HCT116 (cell line): Measurements from ENCODE around the gene ZNF429. TPM values are rescaled to one million over a fixed set of nuclear protein-coding genes. Genes with fewer than 3 reads are reported as not detected.

ENCODE experiments used
- ATAC-seq: fragments of 200-7000 bp; cut with Tn5 transposase; 2 replicates; pipeline ENCODE4 v1.9.1; 2020; ENCODE audit warnings: mild to moderate bottlenecking, moderate library complexity
- BruUV-seq: library from RNA; stranded (reverse); fragments of 400-500 nt; replicated peaks from 2 replicates; lab custom pipeline; 2021; lab: Mats Ljungman, UMichigan
- CTCF ChIA-PET: fragments of 300-600 bp; sonication (Branson Sonifier 250); formaldehyde crosslinking; loops from one replicate; lab custom pipeline; 2021; ENCODE audit warnings: antibody characterized with exemption; lab: Charles Lee
- POLR2A ChIA-PET: fragments of 300-600, 350-600 bp; sonication (Branson Sonifier 250); formaldehyde crosslinking; loops from one replicate; lab custom pipeline; 2021; ENCODE audit warnings: antibody characterized with exemption; lab: Charles Lee
- RAD21 ChIA-PET, 2 experiments: fragments of 300-600 bp; sonication (Branson Sonifier 250); formaldehyde crosslinking; loops; one replicate each; lab custom pipeline; 2023; ENCODE audit warnings: low total read pairs in 2 of 2; ENCODE audit not compliant: uncharacterized antibody in 2 of 2, unreplicated experiment in 2 of 2, low non-redundant PET in 1 of 2; lab: Charles Lee
- DNase-seq: peaks from one replicate; pipeline ENCODE4 v3.0.0-alpha.2; 2010; ENCODE audit warnings: low read depth, low spot score
- H2AFZ ChIP-seq: fragments of 200-600 bp; shearing (Covaris generic), sonication (generic); 2 replicates; pipeline ENCODE4 v1.6.1; 2017; ENCODE audit warnings: low read depth, mixed run types, mixed read lengths, antibody characterized with exemption, low read length; ENCODE audit not compliant: poor library complexity, severe bottlenecking
- H3K27ac ChIP-seq: 2 replicates; pipeline ENCODE4 v1.5.1; 2012; ENCODE audit warnings: low read depth, low read length
- H3K27me3 ChIP-seq: fragments of 200-600 bp; sonication (generic); 2 replicates; pipeline ENCODE4 v1.6.1; 2016; ENCODE audit warnings: mixed run types, low read length, mixed read lengths; ENCODE audit not compliant: insufficient read depth
- H3K36me3 ChIP-seq, 2 experiments: fragments of 200-500 bp in 1 of 2; fragments of 200-600 bp in 1 of 2; sonication (Bioruptor generic) in 1 of 2; sonication (generic) in 1 of 2; 2 replicates each; pipeline versions ENCODE4 v1.5.1 to v1.6.1; 2014 to 2016; ENCODE audit warnings: low read length in 2 of 2, inconsistent platforms in 1 of 2, mixed read lengths in 1 of 2, mixed run types in 1 of 2; ENCODE audit not compliant: insufficient read depth in 2 of 2, control insufficient read depth in 1 of 2
- H3K4me1 ChIP-seq, 2 experiments: fragments of 200-600 bp in 1 of 2; sonication (generic) in 1 of 2; 2 replicates each; pipeline versions ENCODE4 v1.5.1 to v1.6.1; 2012 to 2017; ENCODE audit warnings: low read length in 2 of 2, inconsistent platforms in 1 of 2, mild to moderate bottlenecking in 1 of 2, mixed read lengths in 1 of 2, mixed run types in 1 of 2, moderate library complexity in 1 of 2; ENCODE audit not compliant: insufficient read depth in 2 of 2, control insufficient read depth in 1 of 2
- H3K4me2 ChIP-seq: fragments of 200-600 bp; sonication (generic); 2 replicates; pipeline ENCODE4 v1.6.1; 2017; ENCODE audit warnings: mixed run types, low read length, mixed read lengths
- H3K4me3 ChIP-seq, 2 experiments: fragments of 200-600 bp in 1 of 2; sonication (generic) in 1 of 2; replicated peaks in 1 of 2; 2 replicates each; pipeline ENCODE4 v1.5.1; 2011 to 2016; ENCODE audit warnings: low read length in 2 of 2, control low read depth in 1 of 2, low read depth in 1 of 2, mild to moderate bottlenecking in 1 of 2, mixed read lengths in 1 of 2, mixed run types in 1 of 2
- H3K79me2 ChIP-seq: fragments of 200-600 bp; sonication (generic); 2 replicates; pipeline ENCODE4 v1.6.1; 2017; ENCODE audit warnings: mild to moderate bottlenecking, mixed run types, low read length, moderate library complexity, mixed read lengths; ENCODE audit not compliant: insufficient read depth
- H3K9ac ChIP-seq: fragments of 200-600 bp; sonication (generic); 2 replicates; pipeline ENCODE4 v1.6.1; 2016; ENCODE audit warnings: low read length, mixed read lengths
- H3K9me2 ChIP-seq: fragments of 200-600 bp; sonication (generic), shearing (Covaris generic); 2 replicates; pipeline ENCODE4 v1.6.1; 2017; ENCODE audit warnings: mixed run types, mild to moderate bottlenecking, moderate library complexity; ENCODE audit not compliant: insufficient read depth
- H3K9me3 ChIP-seq, 2 experiments: fragments of 200-500 bp in 1 of 2; fragments of 200-600 bp in 1 of 2; sonication (Bioruptor generic) in 1 of 2; sonication (generic) in 1 of 2; 2 replicates each; pipeline ENCODE4 v1.6.1; 2014 to 2017; ENCODE audit warnings: low read length in 2 of 2, mixed read lengths in 2 of 2, inconsistent platforms in 1 of 2, low read depth in 1 of 2, mild to moderate bottlenecking in 1 of 2, mixed run types in 1 of 2, moderate library complexity in 1 of 2; ENCODE audit not compliant: control insufficient read depth in 1 of 2, insufficient read depth in 1 of 2
- H4K20me1 ChIP-seq: fragments of 200-600 bp; sonication (generic), shearing (Covaris generic); 2 replicates; pipeline ENCODE4 v1.6.1; 2017; ENCODE audit warnings: mixed run types, mild to moderate bottlenecking, moderate library complexity; ENCODE audit not compliant: insufficient read depth
- CBX3 ChIP-seq: IDR thresholded peaks from 2 replicates; pipeline ENCODE4 v1.6.1; 2012; ENCODE audit warnings: low read depth
- CEBPB ChIP-seq: IDR thresholded peaks from 2 replicates; pipeline ENCODE4 v1.6.1; 2012; ENCODE audit warnings: low read depth
- EGR1 ChIP-seq: IDR thresholded peaks from 2 replicates; pipeline ENCODE4 v1.6.1; 2012; ENCODE audit warnings: low read depth
- ELF1 ChIP-seq: IDR thresholded peaks from 2 replicates; pipeline ENCODE4 v1.6.1; 2012; ENCODE audit warnings: low read depth, borderline replicate concordance
- EZH2 ChIP-seq: fragments of 200-600 bp; sonication (generic); IDR thresholded peaks from 2 replicates; pipeline ENCODE4 v1.6.1; 2017; ENCODE audit warnings: antibody characterized with exemption, mixed run types
- EZH2phosphoT487 ChIP-seq: fragments of 200-600 bp; IDR thresholded peaks from 2 replicates; pipeline ENCODE4 v1.6.1; 2018; ENCODE audit warnings: antibody characterized with exemption, borderline replicate concordance
- FOSL1 ChIP-seq: IDR thresholded peaks from 2 replicates; pipeline ENCODE4 v1.6.1; 2012; ENCODE audit warnings: low read depth
- JUND ChIP-seq: IDR thresholded peaks from 2 replicates; pipeline ENCODE4 v1.6.1; 2012
- MAX ChIP-seq: IDR thresholded peaks from 2 replicates; pipeline ENCODE4 v1.6.1; 2012
- POLR2A ChIP-seq: IDR thresholded peaks from 2 replicates; pipeline ENCODE4 v1.7.0; 2011; ENCODE audit warnings: borderline replicate concordance; ENCODE audit not compliant: insufficient read depth, insufficient read length; ENCODE audit errors: extremely low read depth
- POLR2AphosphoS5 ChIP-seq: IDR thresholded peaks from 2 replicates; pipeline ENCODE4 v1.6.1; 2011; ENCODE audit warnings: mild to moderate bottlenecking, low read depth, low read length, moderate library complexity
- REST ChIP-seq: IDR thresholded peaks from 2 replicates; pipeline ENCODE4 v1.6.1; 2012; ENCODE audit warnings: low read depth
- SIN3A ChIP-seq: IDR thresholded peaks from 2 replicates; pipeline ENCODE4 v1.6.1; 2012; ENCODE audit warnings: low read depth
- SP1 ChIP-seq: IDR thresholded peaks from 2 replicates; pipeline ENCODE4 v1.6.1; 2012; ENCODE audit warnings: low read depth
- SRF ChIP-seq: IDR thresholded peaks from 2 replicates; pipeline ENCODE4 v1.6.1; 2012; ENCODE audit warnings: low read depth
- TCF7L2 ChIP-seq: IDR thresholded peaks from 2 replicates; pipeline ENCODE4 v1.7.0; 2011; ENCODE audit warnings: borderline replicate concordance, inconsistent platforms; ENCODE audit not compliant: insufficient read depth, insufficient read length; ENCODE audit errors: extremely low read depth
- YY1 ChIP-seq: IDR thresholded peaks from 2 replicates; pipeline ENCODE4 v1.6.1; 2011; ENCODE audit warnings: low read length, low read depth, moderate library complexity, mild to moderate bottlenecking; ENCODE audit not compliant: insufficient replicate concordance; ENCODE audit errors: extremely low read depth
- ZBTB33 ChIP-seq: IDR thresholded peaks from 2 replicates; pipeline ENCODE4 v1.6.1; 2011; ENCODE audit warnings: mild to moderate bottlenecking, low read length, moderate library complexity; ENCODE audit not compliant: insufficient replicate concordance; ENCODE audit errors: extremely low read depth
- intact Hi-C: fragments of 100-400 bp; cut with micrococcal nuclease; formaldehyde crosslinking; loops from 2 replicates; pipeline ENCODE4 v1.10.0; 2022
- total RNA-seq: library from RNA; stranded (reverse); gene quantifications from one replicate; pipeline ENCODE4 v1.2.1, GENCODE V29; 2021; ENCODE audit not compliant: unreplicated experiment

Gene ZNF429
- total RNA-seq, 1 experiment from 2014 or later = 0.42 TPM

- H3K4me3 ChIP-seq = no peak overlapping the region
- H3K27me3 ChIP-seq = no peaks in the 10 kb centered on the region
- no peak overlapping the region for H3K4me2 ChIP-seq
- DNase-seq = no peak
- no peaks in the 10 kb centered on the region for H3K4me1 ChIP-seq
- POLR2A ChIA-PET = no interaction called here
- peaks cover 0 to 11% of the 10 kb centered on the region in 2 experiments; a peak in 2 of 4 replicates for H3K9me3 ChIP-seq
- CTCF ChIA-PET = no interaction called here
- RAD21 ChIA-PET = no interaction called here
- no TSS peak for BruUV-seq
- no peak overlapping the region for H2AFZ ChIP-seq
- intact Hi-C loops = no loop called here
- H3K9ac ChIP-seq = no peak overlapping the region
- H3K36me3 ChIP-seq = no peaks in the 10 kb centered on the region
- no peak overlapping the region for H3K27ac ChIP-seq
- no peaks in the 10 kb centered on the region for H3K79me2 ChIP-seq
- TF ChIP-seq SRF (no peak), ELF1 (no peak), REST (no peak), SP1 (no peak), TCF7L2 (no peak), CBX3 (no peak), CEBPB (no peak), POLR2A (no peak), ZBTB33 (no peak), YY1 (no peak), EZH2 (no peak), FOSL1 (no peak), SIN3A (no peak), POLR2AphosphoS5 (no peak), EZH2phosphoT487 (no peak), EGR1 (no peak), MAX (no peak), JUND (no peak)
- no peaks in the 10 kb centered on the region for H3K9me2 ChIP-seq
- no peak for ATAC-seq
- H4K20me1 ChIP-seq = no peaks in the 10 kb centered on the region
Observed at GRCh38 chr19:21468791-21469190, 36.6 kb upstream of the ZNF429 start.
